ENCODE data around the gene NCAN. TPM values are rescaled to one million over a fixed set of nuclear protein-coding genes. Genes with fewer than 3 reads are reported as not detected.
A peak's percentile ranks its signal among the peaks of the same experiment; 100 is the strongest.

NCAN gene
- total RNA-seq, 1 experiment from 2014 or later, result 0.15 TPM

DNA sequence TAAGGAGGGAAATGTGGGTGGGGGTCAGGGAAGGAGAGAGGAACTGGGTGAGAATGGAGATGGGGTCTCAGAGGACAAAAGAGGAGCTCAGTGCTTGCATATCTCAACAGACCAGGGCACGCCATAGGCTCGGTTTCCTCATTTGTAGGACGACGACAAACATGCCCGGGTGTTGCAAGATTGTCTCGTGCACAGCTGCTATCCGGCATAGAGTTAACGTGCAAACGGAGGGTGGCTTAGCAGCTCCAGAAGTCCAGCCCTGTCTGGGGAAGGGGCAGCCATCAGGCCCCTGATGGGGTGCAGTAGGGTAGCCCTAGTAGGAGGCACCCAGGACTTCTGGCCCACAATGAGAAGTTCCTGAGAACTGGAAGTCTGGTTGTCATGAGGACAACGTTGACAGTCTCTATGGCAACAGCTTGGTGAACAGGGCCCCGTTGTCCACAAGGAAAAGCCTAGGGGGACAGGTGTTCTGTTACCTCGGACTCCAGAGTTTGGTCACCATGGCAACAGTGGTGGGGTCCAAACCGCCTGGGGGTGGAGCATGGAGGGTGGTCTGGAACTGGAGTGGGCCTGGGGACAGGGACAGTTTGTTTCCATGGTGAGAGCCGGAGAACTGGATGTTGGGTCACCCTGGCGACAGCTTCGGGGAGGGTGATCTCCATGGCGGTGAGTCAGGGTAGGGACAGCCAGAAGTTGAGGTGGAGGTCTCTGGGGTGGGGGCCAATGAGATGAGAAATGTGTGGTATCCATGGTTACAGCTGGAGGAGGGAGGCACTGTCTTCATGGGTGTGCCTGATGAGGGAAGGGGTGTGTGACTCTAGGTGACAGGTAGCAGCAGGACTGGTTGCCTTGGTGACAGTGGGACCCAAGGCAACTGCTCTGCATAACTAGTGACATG is 44.6 kb downstream of the NCAN start:
- no peak for DNase-seq (ENCODE audit: low read depth, low spot score)
- Histone ChIP-seq H3K4me3 (ENCODE audit: low read depth in 2 of 2, low read length in 2 of 2) (no peak overlapping the region), H3K27me3 (ENCODE audit: control insufficient read depth, insufficient read depth, low read length) (peaks cover 3% of the 10 kb centered on the region; the same call in 1 of the 2 replicates), H3K36me3 (ENCODE audit: control insufficient read depth, insufficient read depth, low read length) (no peaks in the 10 kb centered on the region), H3K9me3 (ENCODE audit: control insufficient read depth, insufficient read depth, low read depth, low read length) (no peaks in the 10 kb centered on the region), H3K27ac (ENCODE audit: low read length) (no peak overlapping the region), H3K4me1 (ENCODE audit: control insufficient read depth, insufficient read depth, low read length) (no peaks in the 10 kb centered on the region)
- POLR2A ChIA-PET, result interaction anchor here (0.6 kb wide), 1 partner anchor 34 kb away, joined by 4 read pairs; no protein-coding TSS in a partner anchor
- TF ChIP-seq SIN3A (IDR thresholded peaks at IDR 0.05; ENCODE audit: borderline replicate concordance, insufficient read depth, low read depth, low read length), result no peak
- TF ChIP-seq, protein P1, sequence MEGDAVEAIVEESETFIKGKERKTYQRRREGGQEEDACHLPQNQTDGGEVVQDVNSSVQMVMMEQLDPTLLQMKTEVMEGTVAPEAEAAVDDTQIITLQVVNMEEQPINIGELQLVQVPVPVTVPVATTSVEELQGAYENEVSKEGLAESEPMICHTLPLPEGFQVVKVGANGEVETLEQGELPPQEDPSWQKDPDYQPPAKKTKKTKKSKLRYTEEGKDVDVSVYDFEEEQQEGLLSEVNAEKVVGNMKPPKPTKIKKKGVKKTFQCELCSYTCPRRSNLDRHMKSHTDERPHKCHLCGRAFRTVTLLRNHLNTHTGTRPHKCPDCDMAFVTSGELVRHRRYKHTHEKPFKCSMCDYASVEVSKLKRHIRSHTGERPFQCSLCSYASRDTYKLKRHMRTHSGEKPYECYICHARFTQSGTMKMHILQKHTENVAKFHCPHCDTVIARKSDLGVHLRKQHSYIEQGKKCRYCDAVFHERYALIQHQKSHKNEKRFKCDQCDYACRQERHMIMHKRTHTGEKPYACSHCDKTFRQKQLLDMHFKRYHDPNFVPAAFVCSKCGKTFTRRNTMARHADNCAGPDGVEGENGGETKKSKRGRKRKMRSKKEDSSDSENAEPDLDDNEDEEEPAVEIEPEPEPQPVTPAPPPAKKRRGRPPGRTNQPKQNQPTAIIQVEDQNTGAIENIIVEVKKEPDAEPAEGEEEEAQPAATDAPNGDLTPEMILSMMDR (IDR thresholded peaks at IDR 0.05), result no peak
- TF ChIP-seq, protein P2, sequence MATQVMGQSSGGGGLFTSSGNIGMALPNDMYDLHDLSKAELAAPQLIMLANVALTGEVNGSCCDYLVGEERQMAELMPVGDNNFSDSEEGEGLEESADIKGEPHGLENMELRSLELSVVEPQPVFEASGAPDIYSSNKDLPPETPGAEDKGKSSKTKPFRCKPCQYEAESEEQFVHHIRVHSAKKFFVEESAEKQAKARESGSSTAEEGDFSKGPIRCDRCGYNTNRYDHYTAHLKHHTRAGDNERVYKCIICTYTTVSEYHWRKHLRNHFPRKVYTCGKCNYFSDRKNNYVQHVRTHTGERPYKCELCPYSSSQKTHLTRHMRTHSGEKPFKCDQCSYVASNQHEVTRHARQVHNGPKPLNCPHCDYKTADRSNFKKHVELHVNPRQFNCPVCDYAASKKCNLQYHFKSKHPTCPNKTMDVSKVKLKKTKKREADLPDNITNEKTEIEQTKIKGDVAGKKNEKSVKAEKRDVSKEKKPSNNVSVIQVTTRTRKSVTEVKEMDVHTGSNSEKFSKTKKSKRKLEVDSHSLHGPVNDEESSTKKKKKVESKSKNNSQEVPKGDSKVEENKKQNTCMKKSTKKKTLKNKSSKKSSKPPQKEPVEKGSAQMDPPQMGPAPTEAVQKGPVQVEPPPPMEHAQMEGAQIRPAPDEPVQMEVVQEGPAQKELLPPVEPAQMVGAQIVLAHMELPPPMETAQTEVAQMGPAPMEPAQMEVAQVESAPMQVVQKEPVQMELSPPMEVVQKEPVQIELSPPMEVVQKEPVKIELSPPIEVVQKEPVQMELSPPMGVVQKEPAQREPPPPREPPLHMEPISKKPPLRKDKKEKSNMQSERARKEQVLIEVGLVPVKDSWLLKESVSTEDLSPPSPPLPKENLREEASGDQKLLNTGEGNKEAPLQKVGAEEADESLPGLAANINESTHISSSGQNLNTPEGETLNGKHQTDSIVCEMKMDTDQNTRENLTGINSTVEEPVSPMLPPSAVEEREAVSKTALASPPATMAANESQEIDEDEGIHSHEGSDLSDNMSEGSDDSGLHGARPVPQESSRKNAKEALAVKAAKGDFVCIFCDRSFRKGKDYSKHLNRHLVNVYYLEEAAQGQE (IDR thresholded peaks at IDR 0.05; ENCODE audit: insufficient read depth in 1 of 2, low read depth in 2 of 2, low read length in 1 of 2), result no peak
- TF ChIP-seq POLR2AphosphoS5 (IDR thresholded peaks at IDR 0.05; ENCODE audit: low read depth, low read length), result no peak
- no peak for TF ChIP-seq TCF7L2 (IDR thresholded peaks at IDR 0.05; ENCODE audit: low read depth, low read length)
- ATAC-seq, result 0 out of 2 replicates have a peak, but pooled peaks have one; percentile 61
- in situ Hi-C loops (cut with HindIII; ENCODE audit: low pct_unique_long_range_greater_than_20kb, low sequenced_read_pairs) (no loop called here), intact Hi-C loops (cut with micrococcal nuclease; ENCODE audit: unreplicated experiment) (no loop called here)
- CTCF ChIA-PET, result interaction anchor here (0.6 kb wide), 1 partner anchor 89 kb away, joined by 5 read pairs; no protein-coding TSS in a partner anchor
- BruUV-seq (replicated peaks), result no TSS peak

DNA sequence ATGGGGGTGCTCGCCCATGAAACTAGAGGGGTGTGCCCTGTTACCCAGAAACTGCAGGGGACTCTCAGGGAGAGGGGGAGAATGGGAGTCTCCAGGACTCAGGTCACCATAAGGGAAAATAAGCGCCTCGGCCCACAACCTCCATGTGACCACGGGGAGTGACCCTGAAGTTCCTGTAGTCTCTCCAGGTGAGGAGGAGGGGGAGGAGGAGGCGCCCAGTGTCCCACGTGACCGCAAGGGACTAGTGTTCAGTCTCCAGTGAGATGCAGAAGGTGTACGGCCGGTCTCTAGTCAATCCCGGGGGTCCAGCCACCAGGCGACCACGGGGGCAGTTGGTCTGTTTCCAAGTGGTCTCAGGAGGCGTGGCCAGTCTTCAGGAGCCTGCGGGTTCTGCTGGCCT is 45.4 kb downstream of the NCAN start:
- no peak overlapping the region for H3K27ac ChIP-seq (ENCODE audit: low read length)
- TF ChIP-seq SIN3A (IDR thresholded peaks at IDR 0.05; ENCODE audit: borderline replicate concordance, insufficient read depth, low read depth, low read length), result no peak
- TF ChIP-seq, protein P1 (IDR thresholded peaks at IDR 0.05), result no peak
- TF ChIP-seq, protein P2 (IDR thresholded peaks at IDR 0.05; ENCODE audit: insufficient read depth in 1 of 2, low read depth in 2 of 2, low read length in 1 of 2), result no peak
- in situ Hi-C loops (cut with HindIII; ENCODE audit: low pct_unique_long_range_greater_than_20kb, low sequenced_read_pairs), result no loop called here
- no peaks in the 10 kb centered on the region for H3K9me3 ChIP-seq (ENCODE audit: control insufficient read depth, insufficient read depth, low read depth, low read length)
- CTCF ChIA-PET, result no interaction called here
- no TSS peak for BruUV-seq (replicated peaks)
- H3K4me3 ChIP-seq (ENCODE audit: low read depth in 2 of 2, low read length in 2 of 2), result no peak overlapping the region
- ATAC-seq (no peak), DNase-seq (ENCODE audit: low read depth, low spot score) (no peak)
- no peaks in the 10 kb centered on the region for H3K36me3 ChIP-seq (ENCODE audit: control insufficient read depth, insufficient read depth, low read length)
- intact Hi-C loops (cut with micrococcal nuclease; ENCODE audit: unreplicated experiment), result no loop called here
- H3K4me1 ChIP-seq (ENCODE audit: control insufficient read depth, insufficient read depth, low read length), result no peaks in the 10 kb centered on the region
- no peaks in the 10 kb centered on the region; the same call in 1 of the 2 replicates for H3K27me3 ChIP-seq (ENCODE audit: control insufficient read depth, insufficient read depth, low read length)
- POLR2A ChIA-PET, result interaction anchor here (0.6 kb wide), 1 partner anchor 34 kb away, joined by 4 read pairs; no protein-coding TSS in a partner anchor
